GM18873 (cell line): Measurements from ENCODE around the gene ENTPD2.

Experiments
- ATAC-seq: cut with Tn5 transposase; IDR thresholded peaks from one replicate; pipeline ENCODE4 v1.9.1; 2021; ENCODE audit warnings: mild to moderate bottlenecking, moderate library complexity, moderate number of reproducible peaks; ENCODE audit not compliant: unreplicated experiment, low FRiP score

Gene ENTPD2

GRCh38 chr9:137080260-137081122, 26.6 kb upstream of the ENTPD2 start:
- ATAC-seq, result no peak

- ATAC-seq, result no peak
These were observed 25.5 kb upstream of the ENTPD2 start for GRCh38 chr9:137079401-137079787.

GRCh38 chr9:137078701-137079400, 25.0 kb upstream of the ENTPD2 start:
- ATAC-seq, result no peak

- no peak for ATAC-seq
These were observed 24.2 kb upstream of the ENTPD2 start for GRCh38 chr9:137077758-137078693.

GRCh38 chr9:137077010-137077747, 23.3 kb upstream of the ENTPD2 start, which contains the start of gene UAP1L1:
TSS of gene UAP1L1 (plus strand) at chr9:137077517. CDS start at chr9:137077533, 16 bp downstream.
- no peak for ATAC-seq

- no peak for ATAC-seq
These were observed 22.8 kb upstream of the ENTPD2 start for GRCh38 chr9:137076636-137077009.

- no peak for ATAC-seq
These were observed 21.5 kb upstream of the ENTPD2 start for GRCh38 chr9:137075275-137075775.

- ATAC-seq, result no peak
These were observed 20.9 kb upstream of the ENTPD2 start for GRCh38 chr9:137074657-137075274.

- ATAC-seq, result no peak
These were observed 20.1 kb upstream of the ENTPD2 start for GRCh38 chr9:137073992-137074399.

GRCh38 chr9:137071282-137071681, 17.4 kb upstream of the ENTPD2 start:
- ATAC-seq, result no peak

GRCh38 chr9:137070906-137071275, 17.0 kb upstream of the ENTPD2 start:
- no peak for ATAC-seq

GRCh38 chr9:137070201-137070905, 16.5 kb upstream of the ENTPD2 start, which contains the start of gene SAPCD2:
TSS of gene SAPCD2 (minus strand) at chr9:137070557. CDS start at chr9:137070460, 97 bp downstream.
- ATAC-seq, result peak; percentile 77

GRCh38 chr9:137069508-137070091, 15.7 kb upstream of the ENTPD2 start:
- ATAC-seq, result no peak

GRCh38 chr9:137068539-137069507, 15.0 kb upstream of the ENTPD2 start:
- no peak for ATAC-seq

GRCh38 chr9:137067860-137068538, 14.1 kb upstream of the ENTPD2 start:
- no peak for ATAC-seq

- ATAC-seq, result no peak
These were observed 12.4 kb upstream of the ENTPD2 start for GRCh38 chr9:137066096-137066861.
